ENCODE measurements around the gene SKIDA1.
"Not testable (repeated sequence)": the region's sequence is repeated elsewhere in the genome, so short reads cannot be mapped to it uniquely, and the experiment has no call there.

Gene SKIDA1

DNA sequence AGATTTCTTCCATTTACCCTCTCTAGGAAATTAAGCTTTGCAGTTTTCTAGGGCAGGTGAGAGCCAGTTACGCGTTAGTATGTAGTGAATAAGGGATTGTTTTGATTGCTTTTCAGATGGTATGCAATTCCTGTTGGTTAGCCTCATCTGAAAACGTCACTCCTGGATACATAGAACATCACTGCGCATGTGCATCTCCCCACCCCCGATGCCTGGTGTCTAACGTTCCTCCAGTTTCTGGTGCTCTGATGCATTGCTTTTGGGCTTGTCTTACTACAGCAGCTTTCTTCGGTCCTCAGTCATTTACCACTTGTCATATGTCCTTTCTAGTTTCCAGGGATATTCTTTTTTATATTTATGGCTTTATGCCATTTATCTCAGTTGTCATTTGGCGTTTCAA is 31.0 kb upstream of the SKIDA1 start:
- Histone ChIP-seq H3K23ac (ENCODE audit: low read length) (no peak overlapping the region), H2BK15ac (replicated peaks; ENCODE audit: low read depth) (no peak overlapping the region), H2BK5ac (ENCODE audit: low read length) (no peak overlapping the region), H3K79me2 (ENCODE audit: control insufficient read depth, insufficient read depth, low read length) (peaks cover 24% of the 10 kb centered on the region), H2AK5ac (ENCODE audit: low read length) (no peak overlapping the region), H3K9ac (ENCODE audit: low read length) (no peak overlapping the region), H3K36me3 (ENCODE audit: control insufficient read depth, insufficient read depth, low read length) (peaks cover 8% of the 10 kb centered on the region), H4K5ac (ENCODE audit: low read length) (no peak overlapping the region), H3K27me3 (ENCODE audit: insufficient read depth, low read length, poor library complexity) (no peaks in the 10 kb centered on the region), H3K4me2 (ENCODE audit: low read length) (no peak overlapping the region), H3K4ac (ENCODE audit: low read depth, low read length) (no peak overlapping the region), H3K27ac (ENCODE audit: low read depth, low read length) (no peak overlapping the region), H3K56ac (ENCODE audit: low read length) (no peak overlapping the region), H3K4me1 (ENCODE audit: control insufficient read depth, low read depth, low read length) (no peaks in the 10 kb centered on the region), H3K79me1 (ENCODE audit: low read length) (peaks cover 5% of the 10 kb centered on the region), H3K4me3 (ENCODE audit: low read length) (no peak overlapping the region), H3K18ac (ENCODE audit: low read length) (no peak overlapping the region), H4K8ac (ENCODE audit: low read depth, low read length) (no peak overlapping the region), H2BK120ac (ENCODE audit: low read depth, low read length) (no peak overlapping the region)
- no CpG with 5 or more reads among the region's 8 CpGs for WGBS (ENCODE audit: extremely low coverage, insufficient coverage, low lambda C conversion rate)
- DNase-seq = no peak

DNA sequence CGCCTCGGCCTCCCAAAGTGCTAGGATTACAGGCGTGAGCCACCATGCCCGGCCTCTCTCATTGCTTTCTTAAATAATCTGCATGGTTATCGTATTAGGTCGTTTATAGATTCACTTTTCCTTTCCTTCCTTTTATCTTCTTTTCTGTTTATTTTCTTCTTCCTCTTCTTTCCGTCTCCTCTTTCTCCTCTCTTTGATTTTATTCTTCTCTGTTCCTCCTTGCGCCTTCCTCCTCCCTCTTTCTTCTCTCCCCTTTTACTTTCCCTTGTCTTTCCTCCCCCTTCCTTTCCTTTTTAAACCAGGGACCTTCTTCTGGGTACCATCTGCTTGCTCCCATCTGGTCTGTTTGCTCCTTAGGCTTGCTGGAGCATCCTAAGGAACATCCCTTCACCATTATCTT is 27.2 kb upstream of the SKIDA1 start:
- Histone ChIP-seq H3K4me3 (ENCODE audit: low read length) (no peak overlapping the region), H3K56ac (ENCODE audit: low read length) (no peak overlapping the region), H3K9ac (ENCODE audit: low read length) (no peak overlapping the region), H3K36me3 (ENCODE audit: control insufficient read depth, insufficient read depth, low read length) (peaks cover 10% of the 10 kb centered on the region), H4K8ac (ENCODE audit: low read depth, low read length) (no peak overlapping the region), H3K23ac (ENCODE audit: low read length) (no peak overlapping the region), H2BK120ac (ENCODE audit: low read depth, low read length) (no peak overlapping the region), H2AK5ac (ENCODE audit: low read length) (no peak overlapping the region), H3K4me2 (ENCODE audit: low read length) (no peak overlapping the region), H4K5ac (ENCODE audit: low read length) (no peak overlapping the region), H3K79me1 (ENCODE audit: low read length) (peaks cover 9% of the 10 kb centered on the region), H2BK5ac (ENCODE audit: low read length) (no peak overlapping the region), H3K4ac (ENCODE audit: low read depth, low read length) (no peak overlapping the region), H2BK15ac (replicated peaks; ENCODE audit: low read depth) (no peak overlapping the region), H3K79me2 (ENCODE audit: control insufficient read depth, insufficient read depth, low read length) (peaks cover 22% of the 10 kb centered on the region), H3K18ac (ENCODE audit: low read length) (no peak overlapping the region), H3K27me3 (ENCODE audit: insufficient read depth, low read length, poor library complexity) (no peaks in the 10 kb centered on the region), H3K27ac (ENCODE audit: low read depth, low read length) (no peak overlapping the region), H3K4me1 (ENCODE audit: control insufficient read depth, low read depth, low read length) (no peaks in the 10 kb centered on the region)
- WGBS (ENCODE audit: extremely low coverage, insufficient coverage, low lambda C conversion rate) = no CpG with 5 or more reads among the region's 8 CpGs
- DNase-seq = no peak

DNA sequence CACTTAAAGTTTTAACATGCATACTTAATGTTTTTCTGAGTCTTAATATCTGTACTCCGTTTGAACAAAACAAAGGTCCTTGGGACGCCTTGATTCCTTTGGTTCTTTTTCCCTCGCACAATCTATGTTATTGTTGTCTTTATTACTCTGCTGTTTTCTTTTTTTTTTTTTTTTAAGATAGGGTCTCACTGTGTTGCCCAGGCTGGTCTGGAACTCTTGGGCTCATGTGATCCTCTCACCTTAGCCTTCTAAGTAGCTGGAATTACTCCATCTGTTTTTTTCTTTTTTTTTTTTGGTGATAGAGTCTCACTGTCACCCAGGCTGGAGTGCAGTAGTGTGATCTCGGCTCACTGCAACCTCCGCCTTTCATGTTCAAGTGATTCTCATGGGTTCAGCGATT is 21.8 kb upstream of the SKIDA1 start:
- Histone ChIP-seq H3K79me2 (ENCODE audit: control insufficient read depth, insufficient read depth, low read length) (peaks cover 20% of the 10 kb centered on the region), H3K9ac (ENCODE audit: low read length) (no peak overlapping the region), H4K8ac (ENCODE audit: low read depth, low read length) (no peak overlapping the region), H3K18ac (ENCODE audit: low read length) (no peak overlapping the region), H3K4me2 (ENCODE audit: low read length) (no peak overlapping the region), H2BK120ac (ENCODE audit: low read depth, low read length) (no peak overlapping the region), H4K5ac (ENCODE audit: low read length) (no peak overlapping the region), H3K79me1 (ENCODE audit: low read length) (peaks cover 8% of the 10 kb centered on the region), H3K4me1 (ENCODE audit: control insufficient read depth, low read depth, low read length) (no peaks in the 10 kb centered on the region), H3K23ac (ENCODE audit: low read length) (no peak overlapping the region), H3K27me3 (ENCODE audit: insufficient read depth, low read length, poor library complexity) (no peaks in the 10 kb centered on the region), H2BK5ac (ENCODE audit: low read length) (no peak overlapping the region), H3K4me3 (ENCODE audit: low read length) (no peak overlapping the region), H2AK5ac (ENCODE audit: low read length) (no peak overlapping the region), H3K36me3 (ENCODE audit: control insufficient read depth, insufficient read depth, low read length) (peaks cover 9% of the 10 kb centered on the region), H2BK15ac (replicated peaks; ENCODE audit: low read depth) (no peak overlapping the region), H3K56ac (ENCODE audit: low read length) (no peak overlapping the region), H3K27ac (ENCODE audit: low read depth, low read length) (no peak overlapping the region), H3K4ac (ENCODE audit: low read depth, low read length) (no peak overlapping the region)
- DNase-seq = no peak
- no CpG with 5 or more reads among the region's 6 CpGs for WGBS (ENCODE audit: extremely low coverage, insufficient coverage, low lambda C conversion rate)

DNA sequence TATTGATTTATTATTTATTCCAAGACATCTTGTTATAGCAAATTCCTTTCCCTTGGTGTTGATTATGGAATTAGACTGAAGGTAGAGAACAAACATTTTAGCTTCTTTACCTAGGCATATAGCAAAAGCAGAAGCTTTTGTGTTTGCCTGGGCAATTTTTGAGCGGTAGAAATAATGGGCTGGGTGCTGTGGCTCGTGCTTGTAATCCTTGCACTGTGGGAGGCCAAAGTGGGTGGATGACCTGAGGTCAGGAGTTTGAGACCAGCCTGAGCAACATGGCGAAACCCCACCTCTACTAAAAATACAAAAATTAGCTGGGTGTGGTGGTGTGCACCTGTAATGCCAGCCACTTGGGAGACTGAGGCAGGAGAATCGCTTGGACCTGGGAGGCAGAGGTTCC is 15.2 kb upstream of the SKIDA1 start:
- H3K36me3 ChIP-seq (ENCODE audit: control insufficient read depth, insufficient read depth, low read length) = not testable (repeated sequence)

DNA sequence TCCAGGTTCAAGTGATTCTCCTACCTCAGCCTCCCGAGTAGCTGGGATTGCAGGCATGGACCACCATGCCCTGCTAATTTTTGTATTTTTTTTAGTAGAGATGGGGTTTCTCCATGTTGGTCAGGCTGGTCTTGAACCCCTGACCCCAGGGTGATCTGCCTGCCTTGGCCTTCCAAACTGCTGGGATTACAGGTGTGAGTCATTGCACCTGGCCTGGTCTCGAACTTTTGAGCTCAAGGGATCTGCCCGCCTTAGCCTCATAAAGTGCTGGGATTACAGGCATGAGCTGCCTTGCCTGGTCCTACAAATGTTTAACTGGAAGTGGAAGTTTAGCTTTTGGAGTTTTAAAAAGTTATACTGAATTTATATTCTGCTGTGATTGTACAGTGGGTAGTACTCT is 11.4 kb upstream of the SKIDA1 start:
- peaks cover under 1% of the 10 kb centered on the region for H3K36me3 ChIP-seq (ENCODE audit: control insufficient read depth, insufficient read depth, low read length)

More for the DNA sequence above, 15.2 kb upstream of the SKIDA1 start:
- not testable (repeated sequence) for H4K8ac ChIP-seq (ENCODE audit: low read depth, low read length); DNase-seq; H3K56ac ChIP-seq (ENCODE audit: low read length); H3K18ac ChIP-seq (ENCODE audit: low read length); H3K79me1 ChIP-seq (ENCODE audit: low read length); H3K4me1 ChIP-seq (ENCODE audit: control insufficient read depth, low read depth, low read length); H4K5ac ChIP-seq (ENCODE audit: low read length); H2BK5ac ChIP-seq (ENCODE audit: low read length); H2BK120ac ChIP-seq (ENCODE audit: low read depth, low read length); H3K9ac ChIP-seq (ENCODE audit: low read length); H3K23ac ChIP-seq (ENCODE audit: low read length); H3K4me2 ChIP-seq (ENCODE audit: low read length); H2AK5ac ChIP-seq (ENCODE audit: low read length); H3K4ac ChIP-seq (ENCODE audit: low read depth, low read length); H3K4me3 ChIP-seq (ENCODE audit: low read length); H3K27ac ChIP-seq (ENCODE audit: low read depth, low read length); H2BK15ac ChIP-seq (replicated peaks; ENCODE audit: low read depth); H3K27me3 ChIP-seq (ENCODE audit: insufficient read depth, low read length, poor library complexity)
- WGBS (ENCODE audit: extremely low coverage, insufficient coverage, low lambda C conversion rate) = no CpG with 5 or more reads among the region's 4 CpGs
- H3K79me2 ChIP-seq (ENCODE audit: control insufficient read depth, insufficient read depth, low read length) = peaks cover 18% of the 10 kb centered on the region

DNA sequence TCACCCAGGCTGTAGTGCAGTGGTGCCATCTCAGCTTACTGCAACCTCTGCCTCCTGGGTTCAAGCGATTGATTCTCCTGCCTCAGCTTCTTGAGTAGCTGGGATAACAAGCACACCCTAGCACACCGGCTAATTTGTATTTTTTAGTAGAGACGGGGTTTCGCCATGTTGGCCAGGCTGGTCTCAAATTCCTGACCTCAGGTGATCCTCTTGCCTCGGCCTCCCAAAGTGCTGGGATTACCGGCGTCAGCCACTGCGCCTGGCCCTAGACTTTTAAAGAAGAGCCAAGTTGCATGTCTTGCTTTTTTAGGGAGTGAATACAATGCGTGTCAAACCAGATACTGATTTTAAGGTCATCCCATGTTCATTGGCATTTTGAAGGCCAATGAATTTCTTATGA is 10.5 kb upstream of the SKIDA1 start:
- Histone ChIP-seq H3K4me2 (ENCODE audit: low read length) (peak overlapping the region; percentile 69), H3K79me2 (ENCODE audit: control insufficient read depth, insufficient read depth, low read length) (peaks cover 26% of the 10 kb centered on the region), H3K56ac (ENCODE audit: low read length) (peak overlapping the region; percentile 91), H3K9ac (ENCODE audit: low read length) (peak overlapping the region; percentile 91)
- no CpG with 5 or more reads among the region's 9 CpGs for WGBS (ENCODE audit: extremely low coverage, insufficient coverage, low lambda C conversion rate)
- H3K4ac ChIP-seq (ENCODE audit: low read depth, low read length); H4K5ac ChIP-seq (ENCODE audit: low read length); H3K18ac ChIP-seq (ENCODE audit: low read length); H3K27me3 ChIP-seq (ENCODE audit: insufficient read depth, low read length, poor library complexity); H3K4me1 ChIP-seq (ENCODE audit: control insufficient read depth, low read depth, low read length); H3K79me1 ChIP-seq (ENCODE audit: low read length); H3K23ac ChIP-seq (ENCODE audit: low read length); H2BK120ac ChIP-seq (ENCODE audit: low read depth, low read length); H3K4me3 ChIP-seq (ENCODE audit: low read length); H3K36me3 ChIP-seq (ENCODE audit: control insufficient read depth, insufficient read depth, low read length); H2BK5ac ChIP-seq (ENCODE audit: low read length); DNase-seq; H4K8ac ChIP-seq (ENCODE audit: low read depth, low read length); H3K27ac ChIP-seq (ENCODE audit: low read depth, low read length); H2AK5ac ChIP-seq (ENCODE audit: low read length); H2BK15ac ChIP-seq (replicated peaks; ENCODE audit: low read depth): not testable (repeated sequence)

More for the DNA sequence above, 11.4 kb upstream of the SKIDA1 start:
- no peak for DNase-seq
- Histone ChIP-seq H3K27me3 (ENCODE audit: insufficient read depth, low read length, poor library complexity) (no peaks in the 10 kb centered on the region), H3K56ac (ENCODE audit: low read length) (peak overlapping the region; percentile 25), H2BK15ac (replicated peaks; ENCODE audit: low read depth) (no peak overlapping the region), H3K4me2 (ENCODE audit: low read length) (no peak overlapping the region), H3K4me1 (ENCODE audit: control insufficient read depth, low read depth, low read length) (peaks cover 5% of the 10 kb centered on the region), H3K79me1 (ENCODE audit: low read length) (peaks cover 3% of the 10 kb centered on the region), H3K4ac (ENCODE audit: low read depth, low read length) (no peak overlapping the region), H2AK5ac (ENCODE audit: low read length) (no peak overlapping the region), H3K79me2 (ENCODE audit: control insufficient read depth, insufficient read depth, low read length) (peaks cover 26% of the 10 kb centered on the region), H4K5ac (ENCODE audit: low read length) (no peak overlapping the region), H3K4me3 (ENCODE audit: low read length) (no peak overlapping the region), H4K8ac (ENCODE audit: low read depth, low read length) (no peak overlapping the region), H3K9ac (ENCODE audit: low read length) (no peak overlapping the region), H3K23ac (ENCODE audit: low read length) (no peak overlapping the region), H2BK5ac (ENCODE audit: low read length) (no peak overlapping the region), H3K27ac (ENCODE audit: low read depth, low read length) (no peak overlapping the region), H2BK120ac (ENCODE audit: low read depth, low read length) (no peak overlapping the region), H3K18ac (ENCODE audit: low read length) (no peak overlapping the region)
- WGBS (ENCODE audit: extremely low coverage, insufficient coverage, low lambda C conversion rate) = no CpG with 5 or more reads among the region's 3 CpGs

All from mesendoderm (in vitro differentiated cells).